HepG2 (cell line): ENCODE measurements around the gene CMTM8. TPM values are rescaled to one million over a fixed set of nuclear protein-coding genes. Genes with fewer than 3 reads are reported as not detected.

Experiments
- ELF4 ChIP-seq: sonication (generic); formaldehyde crosslinking; IDR thresholded peaks from 2 replicates; pipeline ENCODE4 v1.5.0; 2020; ENCODE audit warnings: missing genetic modification reagents, mild to moderate bottlenecking, moderate library complexity, borderline replicate concordance
- HIC2 ChIP-seq: sonication (generic); formaldehyde crosslinking; IDR thresholded peaks from 2 replicates; pipeline ENCODE4 v1.9.0; 2022; ENCODE audit warnings: low read depth, missing genetic modification reagents
- KDM4B ChIP-seq: sonication (generic); formaldehyde crosslinking; IDR thresholded peaks from 2 replicates; pipeline ENCODE4 v1.4.0; 2020; ENCODE audit warnings: missing genetic modification reagents
- KDM6A ChIP-seq: IDR thresholded peaks from 2 replicates; pipeline ENCODE4 v1.6.1; 2016; ENCODE audit warnings: low read depth
- MXI1 ChIP-seq: IDR thresholded peaks from 3 replicates; pipeline ENCODE4 v1.6.1; 2012; ENCODE audit warnings: low read depth, low read length, inconsistent platforms, borderline replicate concordance
- NR0B2 ChIP-seq: sonication (generic); formaldehyde crosslinking; IDR thresholded peaks from 2 replicates; pipeline ENCODE4 v1.4.0; 2020; ENCODE audit warnings: mild to moderate bottlenecking, missing genetic modification reagents
- RFXANK ChIP-seq: IDR thresholded peaks from 2 replicates; pipeline ENCODE4 v1.6.1; 2016
- SNAPC4 ChIP-seq: sonication (generic); formaldehyde crosslinking; IDR thresholded peaks from 2 replicates; pipeline ENCODE4 v1.4.0; 2020; ENCODE audit warnings: mild to moderate bottlenecking, missing genetic modification reagents
- SPEN ChIP-seq: sonication (generic); formaldehyde crosslinking; IDR thresholded peaks from 2 replicates; pipeline ENCODE4 v1.5.1; 2020; ENCODE audit warnings: low read depth, mild to moderate bottlenecking, missing genetic modification reagents
- THAP7 ChIP-seq: sonication (generic); formaldehyde crosslinking; IDR thresholded peaks from 2 replicates; pipeline ENCODE4 v1.8.1; 2023; ENCODE audit warnings: mild to moderate bottlenecking, missing genetic modification reagents
- ZNF160 ChIP-seq: sonication (generic); formaldehyde crosslinking; IDR thresholded peaks from 2 replicates; pipeline ENCODE4 v1.8.0; 2022; ENCODE audit warnings: mild to moderate bottlenecking, inconsistent platforms, missing genetic modification reagents
- ZNF333 ChIP-seq: sonication (generic); formaldehyde crosslinking; IDR thresholded peaks from 2 replicates; pipeline ENCODE4 v1.4.0; 2020; ENCODE audit warnings: mild to moderate bottlenecking, missing genetic modification reagents, borderline replicate concordance
- ZNF430 ChIP-seq: sonication (generic); formaldehyde crosslinking; IDR thresholded peaks from 2 replicates; pipeline ENCODE4 v1.9.0; 2021; ENCODE audit warnings: mild to moderate bottlenecking, missing genetic modification reagents
- ZNF512 ChIP-seq: sonication (generic); formaldehyde crosslinking; IDR thresholded peaks from 2 replicates; pipeline ENCODE4 v1.4.0; 2020; ENCODE audit warnings: mild to moderate bottlenecking, missing genetic modification reagents
- ZNF678 ChIP-seq: sonication (generic); formaldehyde crosslinking; IDR thresholded peaks from 2 replicates; pipeline ENCODE4 v1.4.0; 2020; ENCODE audit warnings: mild to moderate bottlenecking, missing genetic modification reagents
- ZNF784 ChIP-seq: sonication (generic); formaldehyde crosslinking; IDR thresholded peaks from 2 replicates; pipeline ENCODE4 v1.5.1; 2020; ENCODE audit warnings: missing genetic modification reagents, mild to moderate bottlenecking, borderline replicate concordance
- ZZZ3 ChIP-seq: sonication (generic); formaldehyde crosslinking; IDR thresholded peaks from 2 replicates; pipeline ENCODE4 v1.4.0; 2020; ENCODE audit warnings: missing genetic modification reagents, mild to moderate bottlenecking, borderline replicate concordance
- polyA plus RNA-seq, 8 experiments: library from polyadenylated mRNA; depleted of rRNA in 3 of 8; stranded (reverse) in 7 of 8; unstranded in 1 of 8; fragments of >200 nt; fragmentation: Illumina TruSeq in 4 of 8; extraction: Trizol in 4 of 8; gene quantifications; 2 replicates each; pipeline versions ENCODE4 v1.2.1 to v1.2.3, GENCODE V29; 2011 to 2016; ENCODE audit warnings: low read depth in 4 of 8, missing spikeins in 1 of 8, mixed read lengths in 1 of 8; ENCODE audit not compliant: insufficient read depth in 1 of 8
- total RNA-seq, 5 experiments: library from RNA; depleted of rRNA; stranded (reverse); fragments of >200 nt; fragmentation: Illumina TruSeq; extraction: Trizol; gene quantifications; 2 replicates each; pipeline ENCODE4 v1.2.3, GENCODE V29; 2016; ENCODE audit warnings: low read depth in 1 of 5

Gene CMTM8
- total and polyA plus RNA-seq, 2 of the 13 experiments (the other 11 are each of a cell fraction or from before 2014, with no cell fraction given), result 8.9 to 15.8 TPM

GRCh38 chr3:32391643-32392535, 153.4 kb downstream of the CMTM8 start, which contains the start of gene CMTM7 (continued):
- TF ChIP-seq ZNF333 (CRISPR knock-in tag) (0 out of 2 replicates have a peak, but pooled peaks have one; percentile 43), HIC2 (no peak; the same call in 1 of the 2 replicates), MXI1 (peak; percentile 81; the same call in 2 of the 3 replicates), NR0B2 (peak; percentile 86; the same call in 1 of the 2 replicates), SNAPC4 (CRISPR knock-in tag) (peak; percentile 81; the same call in 1 of the 2 replicates), ZNF430 (peak; percentile 82), SPEN (no peak; the same call in 1 of the 2 replicates), ZZZ3 (CRISPR knock-in tag) (no peak), KDM4B (CRISPR knock-in tag) (peak; percentile 24; the same call in 1 of the 2 replicates), ZNF160 (CRISPR knock-in tag) (no peak), KDM6A (CRISPR knock-in tag) (no peak), THAP7 (CRISPR knock-in tag) (peak; percentile 65; the same call in 1 of the 2 replicates), ZNF512 (no peak), ZNF784 (CRISPR knock-in tag) (no peak; the same call in none of the 2 replicates), RFXANK (CRISPR knock-in tag) (no peak), ELF4 (0 out of 2 replicates have a peak, but pooled peaks have one; percentile 37), ZNF678 (CRISPR knock-in tag) (no peak)
